Measurements from ENCODE around the gene HID1.

HID1 gene

GRCh38 chr17:74964988-74965622 lies 7.5 kb downstream of the HID1 start:
- DNase-seq, result no peak

GRCh38 chr17:74964246-74964761 lies 8.3 kb downstream of the HID1 start:
- no peak for DNase-seq

GRCh38 chr17:74963656-74964055 lies 8.9 kb downstream of the HID1 start:
- DNase-seq, result no peak

GRCh38 chr17:74962622-74963394 lies 9.8 kb downstream of the HID1 start:
- DNase-seq, result no peak

GRCh38 chr17:74961657-74962350 lies 10.8 kb downstream of the HID1 start:
- DNase-seq, result peak; percentile 86

DNA sequence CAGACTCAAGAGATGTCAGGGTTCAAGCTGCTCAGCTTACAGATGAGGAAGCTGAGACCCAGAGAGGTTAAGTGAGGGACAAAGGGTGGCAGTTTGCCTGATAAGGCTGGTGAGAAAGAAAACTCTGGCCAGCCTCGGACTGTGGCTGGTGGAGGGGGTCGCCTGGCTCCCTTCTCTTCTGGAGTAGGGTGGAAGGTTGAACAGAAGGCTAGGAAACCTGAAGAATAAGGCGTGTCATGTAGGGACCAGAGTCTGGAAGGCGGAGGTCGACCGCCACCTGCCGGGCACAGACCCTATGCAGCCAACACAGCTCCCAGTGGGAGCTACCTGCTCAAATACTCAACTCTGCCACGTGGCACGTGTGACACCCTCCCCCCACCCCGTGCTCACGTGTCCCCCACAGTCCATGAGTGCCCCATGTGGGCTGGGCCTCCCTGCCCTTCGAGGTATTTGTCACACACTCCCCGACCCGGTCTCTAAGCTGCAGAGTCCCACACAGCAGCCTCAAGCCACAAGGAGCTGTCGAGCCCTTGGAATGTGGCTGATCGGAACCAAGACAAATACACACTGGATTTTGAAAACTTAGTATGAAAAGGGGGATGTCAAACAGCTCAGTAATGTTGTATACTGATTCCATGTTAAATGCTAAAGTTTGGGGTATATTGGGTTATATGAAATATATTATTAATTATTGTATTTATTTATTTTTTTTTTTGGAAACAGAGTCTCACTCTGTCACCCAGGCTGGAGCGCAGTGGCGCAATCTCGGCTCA lies 11.8 kb downstream of the HID1 start:
- peak; percentile 63 for DNase-seq

GRCh38 chr17:74959826-74960515 lies 12.6 kb downstream of the HID1 start:
- DNase-seq, result no peak

DNA sequence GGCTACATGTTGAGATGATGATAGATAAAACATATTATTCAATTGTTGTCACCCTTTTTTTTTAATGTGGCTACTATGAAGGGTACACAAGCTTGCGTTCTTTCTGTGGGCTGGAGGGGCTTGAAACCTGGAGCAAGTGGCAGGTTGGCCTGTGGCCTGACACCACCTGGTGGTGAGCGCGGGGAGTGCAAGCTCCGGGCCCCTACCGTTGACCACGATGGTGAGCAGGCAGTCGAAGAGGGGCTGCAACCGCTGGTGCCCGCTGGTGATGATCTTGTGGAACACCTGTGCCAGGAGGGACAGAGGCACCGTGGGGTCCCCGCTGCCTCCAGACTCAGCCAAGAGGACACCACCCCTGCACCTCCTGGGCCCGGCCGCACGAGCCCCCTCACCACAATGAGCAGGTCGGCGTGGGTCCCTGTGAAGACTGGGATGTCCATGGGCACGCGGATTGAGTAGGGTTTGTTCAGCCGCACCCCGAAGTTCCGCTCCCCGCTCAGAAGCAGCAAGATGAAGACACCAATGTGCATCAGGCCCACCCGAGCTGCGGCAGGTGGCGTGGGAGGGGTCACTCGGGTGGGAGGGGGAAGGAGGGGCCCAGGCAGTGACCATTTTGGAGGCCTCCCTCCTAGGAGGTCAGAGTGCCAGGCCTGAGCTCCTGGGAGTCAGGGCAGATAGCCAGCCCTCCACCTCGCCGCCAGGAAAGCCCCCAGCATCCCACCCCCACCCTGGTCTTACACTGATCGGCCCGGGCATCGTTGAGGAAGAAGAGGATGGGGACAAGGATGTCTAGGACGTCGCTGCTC lies 14.4 kb downstream of the HID1 start:
- peak; percentile 79 for DNase-seq

DNA sequence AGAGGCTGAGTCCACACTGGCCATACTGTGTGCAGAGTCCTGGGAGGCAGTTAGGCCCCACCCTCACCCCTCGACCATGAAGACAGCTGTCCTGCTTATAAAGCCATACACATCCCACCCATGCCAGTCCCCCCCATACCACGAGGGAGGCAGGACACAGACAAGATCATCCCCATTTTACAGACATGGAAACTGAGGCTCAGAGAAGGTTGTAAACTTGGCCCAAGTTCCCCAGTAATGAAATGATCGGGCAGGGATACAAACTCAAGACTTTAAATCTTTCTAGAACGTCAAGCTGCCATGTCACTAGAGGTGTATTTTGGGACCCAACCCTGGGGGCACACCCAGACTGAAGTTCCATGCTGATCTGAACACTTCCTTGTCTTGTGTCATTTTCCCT lies 16.5 kb downstream of the HID1 start:
- no peak for DNase-seq

DNA sequence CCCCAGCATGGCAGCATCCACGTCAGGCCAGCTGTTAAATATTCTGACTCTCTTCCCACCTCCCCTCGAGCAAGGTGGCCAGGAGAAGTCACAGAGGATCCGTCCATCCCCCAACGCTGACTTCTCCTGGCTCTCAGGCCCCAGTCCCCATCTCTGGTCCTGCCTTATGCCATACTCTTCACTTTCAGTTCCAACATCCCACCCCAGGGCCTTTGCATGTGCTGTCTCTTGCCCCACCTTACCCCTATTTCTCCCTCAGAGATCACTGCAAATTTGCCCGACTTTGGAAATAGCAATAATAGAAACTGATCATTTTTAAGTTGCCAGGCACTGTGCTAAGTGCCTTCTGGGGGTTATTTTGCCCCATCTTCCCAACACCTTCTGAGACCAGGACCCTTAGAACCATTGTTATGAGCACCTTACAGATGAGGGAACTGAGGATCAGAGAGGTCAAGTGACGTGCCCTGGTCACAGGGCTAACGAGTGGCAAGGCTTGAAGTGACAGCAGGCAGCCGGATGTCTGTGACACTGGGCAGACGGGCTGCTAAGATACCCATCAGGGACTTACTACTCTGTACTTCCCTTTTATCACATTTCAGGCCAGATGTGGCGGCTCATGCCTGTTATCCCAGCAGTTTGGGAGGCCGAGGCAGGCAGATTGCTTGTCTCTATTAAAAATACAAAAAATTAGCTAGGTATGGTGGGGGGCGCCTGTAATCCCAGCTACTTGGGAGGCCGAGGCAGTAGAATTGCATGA lies 17.7 kb downstream of the HID1 start:
- DNase-seq, result no peak

DNA sequence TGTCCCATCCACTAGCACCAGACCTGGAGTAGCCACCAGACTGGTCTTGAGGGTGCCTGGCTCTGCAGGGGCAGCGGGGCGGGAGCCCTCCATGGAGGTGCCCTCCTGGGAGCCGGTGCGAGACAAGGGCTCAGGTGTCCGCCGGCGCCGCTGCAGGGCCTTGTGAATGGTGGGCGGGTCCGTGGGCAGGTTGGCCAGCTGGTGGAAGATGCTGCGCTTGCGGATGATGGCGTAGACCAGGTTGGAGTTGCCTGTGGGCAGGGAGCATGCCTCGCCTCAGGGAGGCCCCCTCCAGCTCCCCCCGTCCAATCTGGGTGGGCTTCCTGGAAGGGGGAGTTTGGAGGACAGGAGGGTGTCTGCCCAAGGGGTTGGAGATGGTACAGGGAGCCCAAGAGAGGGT lies 18.4 kb downstream of the HID1 start:
- DNase-seq, result no peak

DNA sequence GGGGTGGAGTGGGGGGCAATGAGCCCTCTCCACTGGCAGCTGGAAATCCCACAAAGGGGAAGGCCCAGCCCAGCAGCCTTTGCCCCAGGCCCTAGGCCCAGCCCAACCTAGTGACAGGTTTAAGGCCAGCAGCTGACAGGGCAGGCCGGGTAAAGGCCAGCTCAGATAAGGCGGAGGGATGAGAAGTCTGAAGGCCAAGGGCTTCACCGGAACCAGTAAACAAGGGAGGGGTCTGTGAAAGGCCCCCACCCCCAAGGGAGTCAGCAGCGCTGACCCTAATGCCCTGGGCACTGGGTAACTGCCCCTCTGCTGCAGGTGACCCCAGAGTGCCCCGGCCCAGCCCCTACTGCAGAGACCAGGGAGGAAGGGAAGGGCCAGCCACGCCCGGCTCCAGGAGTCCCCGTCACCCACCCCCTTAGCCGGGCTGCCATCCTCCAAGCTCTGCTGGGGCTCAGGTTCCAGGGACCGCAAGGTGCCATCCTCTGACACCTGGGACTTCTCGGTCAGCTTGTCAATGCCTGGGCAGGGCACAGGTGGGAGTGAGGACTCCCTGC lies 19.3 kb downstream of the HID1 start:
- no peak for DNase-seq

GRCh38 chr17:74952431-74953133 lies 20.0 kb downstream of the HID1 start:
- no peak for DNase-seq

GRCh38 chr17:74951680-74952421 lies 20.7 kb downstream of the HID1 start:
- no peak for DNase-seq

DNA sequence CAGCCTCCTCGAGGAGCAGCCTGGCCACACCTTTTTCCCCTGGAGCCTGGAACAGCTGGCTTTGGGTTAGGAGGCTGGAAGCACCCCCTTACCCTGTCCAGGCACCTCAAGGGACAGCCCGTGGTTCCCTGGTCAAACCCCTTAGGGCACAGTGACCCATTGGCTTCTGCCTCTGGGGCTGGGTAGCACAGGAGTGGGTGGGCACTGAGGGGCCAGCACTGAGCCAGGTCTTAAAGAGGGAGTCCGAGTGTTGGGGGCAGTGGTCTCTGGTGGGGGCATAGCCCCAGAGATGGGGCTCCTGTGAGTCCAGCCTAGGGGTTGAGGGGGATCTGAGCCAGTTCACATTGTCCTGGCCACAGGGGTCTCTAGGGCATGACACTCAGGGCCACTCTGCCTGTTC lies 21.5 kb downstream of the HID1 start:
- no peak for DNase-seq

- no peak for DNase-seq
These were observed 22.4 kb downstream of the HID1 start for GRCh38 chr17:74950207-74950606.

- DNase-seq, result no peak
These were observed 23.0 kb downstream of the HID1 start for GRCh38 chr17:74949455-74950115.

DNA sequence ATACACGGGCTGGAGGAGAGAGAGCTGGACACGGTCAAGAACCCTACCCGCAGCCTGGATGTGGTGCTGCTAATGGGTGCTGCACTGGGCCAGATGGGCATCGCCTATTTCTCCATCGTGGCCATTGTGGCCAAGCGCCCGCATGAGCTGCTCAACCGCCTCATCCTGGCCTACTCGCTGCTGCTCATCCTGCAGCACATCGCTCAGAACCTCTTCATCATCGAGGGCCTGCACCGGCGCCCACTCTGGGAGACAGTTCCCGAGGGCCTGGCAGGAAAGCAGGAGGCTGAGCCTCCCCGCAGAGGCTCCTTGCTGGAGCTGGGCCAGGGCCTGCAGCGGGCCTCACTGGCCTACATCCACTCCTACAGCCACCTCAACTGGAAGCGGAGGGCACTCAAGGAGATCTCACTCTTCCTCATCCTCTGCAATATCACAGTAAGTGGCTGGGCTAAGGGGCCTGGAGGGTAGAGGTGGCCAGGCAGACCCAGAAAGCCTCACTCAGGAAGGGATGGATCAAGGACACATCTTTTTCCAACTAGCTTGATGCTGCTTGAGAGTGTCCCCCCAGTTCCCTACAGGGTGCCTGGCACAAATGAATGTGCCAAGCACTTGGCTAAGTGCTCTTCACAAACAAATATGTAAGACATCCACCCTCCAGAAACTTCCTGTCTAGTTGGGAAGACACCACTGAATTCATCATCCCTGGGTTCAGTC lies 25.4 kb downstream of the HID1 start:
- DNase-seq, result no peak

Measured in activated CD4-positive, alpha-beta T cell treated with anti-CD3 and anti-CD28 coated beads, Interleukin-10, Interleukin-2, amounts not matched to agents 100 ng/mL and 50 ng/mL, durations not matched to agents 16 hours and 8 hours (primary cell).